Measurements from ENCODE around the gene RERG.

The RERG gene

DNA sequence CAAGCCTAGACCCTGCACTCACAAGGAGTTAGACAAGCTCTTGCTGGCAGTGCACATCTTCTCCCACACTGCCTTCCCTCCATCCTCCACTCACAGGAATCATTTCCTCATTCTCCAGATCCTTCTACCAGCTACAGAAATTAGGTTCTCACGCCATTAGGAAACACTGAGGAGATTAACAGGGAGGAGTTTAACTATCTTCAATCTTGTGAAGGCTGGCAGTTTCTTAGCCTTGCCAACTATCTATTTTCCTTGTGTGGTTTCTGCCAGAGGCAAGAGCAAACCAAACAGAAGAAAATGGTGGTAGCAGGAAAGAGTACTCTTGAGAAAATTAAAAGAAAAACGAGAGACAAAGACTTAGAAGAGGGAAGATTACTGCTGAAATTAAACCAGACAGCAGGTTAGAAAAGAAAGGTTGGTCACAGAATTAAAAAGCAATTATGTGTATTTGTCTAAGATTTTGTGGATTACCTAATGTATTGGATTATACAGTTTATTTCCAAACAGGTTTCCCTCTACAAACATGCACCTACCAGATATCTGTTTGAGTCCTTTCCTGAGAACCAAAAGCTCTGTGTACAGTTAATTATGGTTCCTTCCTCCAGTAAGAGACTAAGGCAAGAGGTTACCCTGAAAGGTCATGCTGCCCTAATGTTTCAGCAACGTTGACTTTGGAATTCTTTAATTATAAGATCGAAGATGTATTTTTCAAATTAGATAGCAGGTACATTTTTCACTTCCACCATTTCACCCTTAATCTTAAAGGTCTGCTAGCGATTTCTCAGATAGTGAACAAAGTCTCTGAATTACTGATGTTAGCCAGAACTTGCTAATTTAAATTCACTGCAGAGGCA, 5.0 kb downstream of the RERG start:
- H3K79me2 ChIP-seq (ENCODE audit: low read length) = no peaks in the 10 kb centered on the region
- H3K27me3 ChIP-seq (replicated peaks; ENCODE audit: insufficient read depth, low read length) = peaks cover 4% of the 10 kb centered on the region; the same call in 1 of the 2 replicates
- H3K9me2 ChIP-seq (replicated peaks; ENCODE audit: insufficient read depth, low read length) = no peaks in the 10 kb centered on the region
- TF ChIP-seq EZH2phosphoT487 (IDR thresholded peaks at IDR 0.05; ENCODE audit: low read length) (no peak), EZH2 (optimal IDR thresholded peaks at IDR 0.05; ENCODE audit: low read depth, low read length) (no peak)
- TF ChIP-seq, protein P1, sequence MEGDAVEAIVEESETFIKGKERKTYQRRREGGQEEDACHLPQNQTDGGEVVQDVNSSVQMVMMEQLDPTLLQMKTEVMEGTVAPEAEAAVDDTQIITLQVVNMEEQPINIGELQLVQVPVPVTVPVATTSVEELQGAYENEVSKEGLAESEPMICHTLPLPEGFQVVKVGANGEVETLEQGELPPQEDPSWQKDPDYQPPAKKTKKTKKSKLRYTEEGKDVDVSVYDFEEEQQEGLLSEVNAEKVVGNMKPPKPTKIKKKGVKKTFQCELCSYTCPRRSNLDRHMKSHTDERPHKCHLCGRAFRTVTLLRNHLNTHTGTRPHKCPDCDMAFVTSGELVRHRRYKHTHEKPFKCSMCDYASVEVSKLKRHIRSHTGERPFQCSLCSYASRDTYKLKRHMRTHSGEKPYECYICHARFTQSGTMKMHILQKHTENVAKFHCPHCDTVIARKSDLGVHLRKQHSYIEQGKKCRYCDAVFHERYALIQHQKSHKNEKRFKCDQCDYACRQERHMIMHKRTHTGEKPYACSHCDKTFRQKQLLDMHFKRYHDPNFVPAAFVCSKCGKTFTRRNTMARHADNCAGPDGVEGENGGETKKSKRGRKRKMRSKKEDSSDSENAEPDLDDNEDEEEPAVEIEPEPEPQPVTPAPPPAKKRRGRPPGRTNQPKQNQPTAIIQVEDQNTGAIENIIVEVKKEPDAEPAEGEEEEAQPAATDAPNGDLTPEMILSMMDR (IDR thresholded peaks at IDR 0.05; ENCODE audit: low read length) = no peak
- H2AFZ ChIP-seq (ENCODE audit: low read length) = no peak overlapping the region
- no peaks in the 10 kb centered on the region for H4K20me1 ChIP-seq (ENCODE audit: insufficient read depth, low read length)
- H3K9me3 ChIP-seq (replicated peaks; ENCODE audit: insufficient read depth, low read length) = no peaks in the 10 kb centered on the region
- no peak overlapping the region for H3K4me3 ChIP-seq (ENCODE audit: low read length)
- no peak overlapping the region for H3K9ac ChIP-seq (ENCODE audit: low read length)
- no peak overlapping the region for H3K4me2 ChIP-seq (ENCODE audit: low read depth, low read length)
- no peaks in the 10 kb centered on the region for H3K36me3 ChIP-seq (replicated peaks; ENCODE audit: insufficient read depth, low read length)
- no peaks in the 10 kb centered on the region for H3K4me1 ChIP-seq (ENCODE audit: low read length)
- no peak for DNase-seq
- H3K27ac ChIP-seq (ENCODE audit: low read length) = no peak overlapping the region
- H3F3A ChIP-seq (ENCODE audit: insufficient read depth, low read length) = no peaks in the 10 kb centered on the region

- Histone ChIP-seq H3K27ac (ENCODE audit: low read length) (no peak overlapping the region), H3K9ac (ENCODE audit: low read length) (no peak overlapping the region), H2AFZ (ENCODE audit: low read length) (no peak overlapping the region), H3K4me1 (ENCODE audit: low read length) (no peaks in the 10 kb centered on the region), H3K27me3 (replicated peaks; ENCODE audit: insufficient read depth, low read length) (no peaks in the 10 kb centered on the region), H3K79me2 (ENCODE audit: low read length) (no peaks in the 10 kb centered on the region), H3K4me2 (ENCODE audit: low read depth, low read length) (no peak overlapping the region), H3K9me2 (replicated peaks; ENCODE audit: insufficient read depth, low read length) (no peaks in the 10 kb centered on the region), H4K20me1 (ENCODE audit: insufficient read depth, low read length) (no peaks in the 10 kb centered on the region), H3F3A (ENCODE audit: insufficient read depth, low read length) (no peaks in the 10 kb centered on the region), H3K4me3 (ENCODE audit: low read length) (no peak overlapping the region), H3K36me3 (replicated peaks; ENCODE audit: insufficient read depth, low read length) (no peaks in the 10 kb centered on the region), H3K9me3 (replicated peaks; ENCODE audit: insufficient read depth, low read length) (no peaks in the 10 kb centered on the region)
- DNase-seq = no peak
- TF ChIP-seq, protein P1 (IDR thresholded peaks at IDR 0.05; ENCODE audit: low read length) = no peak
- TF ChIP-seq EZH2 (optimal IDR thresholded peaks at IDR 0.05; ENCODE audit: low read depth, low read length) = no peak
- no peak for TF ChIP-seq EZH2phosphoT487 (IDR thresholded peaks at IDR 0.05; ENCODE audit: low read length)
Measured at GRCh38 chr12:15214851-15215601, 6.2 kb downstream of the RERG start.

DNA sequence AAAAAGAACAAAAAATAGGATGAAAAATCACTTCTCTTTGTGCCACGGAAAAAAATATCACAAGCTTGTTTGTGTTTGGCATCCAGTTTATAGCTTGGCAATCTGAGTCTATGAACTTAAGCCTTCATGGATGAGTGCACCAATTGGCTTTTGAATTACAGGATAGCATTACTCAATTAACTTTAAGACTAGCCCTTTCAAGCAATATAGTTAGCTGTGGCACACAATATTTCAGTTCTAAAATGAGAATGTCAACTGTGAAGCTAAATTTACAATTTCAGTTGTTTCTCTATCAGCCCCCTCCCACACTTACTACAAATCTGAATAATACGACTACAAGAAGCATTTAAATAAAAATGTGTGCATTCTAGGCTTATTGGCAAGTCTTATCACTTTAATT, 8.3 kb downstream of the RERG start:
- Histone ChIP-seq H4K20me1 (ENCODE audit: insufficient read depth, low read length) (no peaks in the 10 kb centered on the region), H3K4me3 (ENCODE audit: low read length) (no peak overlapping the region), H3K4me2 (ENCODE audit: low read depth, low read length) (no peak overlapping the region), H3K9me3 (replicated peaks; ENCODE audit: insufficient read depth, low read length) (no peaks in the 10 kb centered on the region), H3F3A (ENCODE audit: insufficient read depth, low read length) (no peaks in the 10 kb centered on the region), H2AFZ (ENCODE audit: low read length) (no peak overlapping the region), H3K79me2 (ENCODE audit: low read length) (no peaks in the 10 kb centered on the region), H3K27ac (ENCODE audit: low read length) (no peak overlapping the region), H3K9ac (ENCODE audit: low read length) (no peak overlapping the region), H3K27me3 (replicated peaks; ENCODE audit: insufficient read depth, low read length) (no peaks in the 10 kb centered on the region), H3K36me3 (replicated peaks; ENCODE audit: insufficient read depth, low read length) (no peaks in the 10 kb centered on the region), H3K4me1 (ENCODE audit: low read length) (no peaks in the 10 kb centered on the region), H3K9me2 (replicated peaks; ENCODE audit: insufficient read depth, low read length) (no peaks in the 10 kb centered on the region)
- no peak for TF ChIP-seq EZH2phosphoT487 (IDR thresholded peaks at IDR 0.05; ENCODE audit: low read length)
- TF ChIP-seq, protein P1 (IDR thresholded peaks at IDR 0.05; ENCODE audit: low read length) = no peak
- no peak for TF ChIP-seq EZH2 (optimal IDR thresholded peaks at IDR 0.05; ENCODE audit: low read depth, low read length)
- no peak for DNase-seq
